Urothelium cell line (cell line): ENCODE results near the gene SEC24D.
"Not testable (repeated sequence)": the region's sequence is repeated elsewhere in the genome, so short reads cannot be mapped to it uniquely, and the experiment has no call there.

Source experiments
- DNase-seq: peaks from one replicate; pipeline ENCODE4 v3.0.0; 2011; ENCODE audit warnings: low spot score, mixed read lengths
- FAIRE-seq: peaks from 2 replicates; lab custom pipeline; 2011; peaks lifted over from hg19 to GRCh38; lab: Jason Lieb, UNC

The SEC24D gene, protein sequence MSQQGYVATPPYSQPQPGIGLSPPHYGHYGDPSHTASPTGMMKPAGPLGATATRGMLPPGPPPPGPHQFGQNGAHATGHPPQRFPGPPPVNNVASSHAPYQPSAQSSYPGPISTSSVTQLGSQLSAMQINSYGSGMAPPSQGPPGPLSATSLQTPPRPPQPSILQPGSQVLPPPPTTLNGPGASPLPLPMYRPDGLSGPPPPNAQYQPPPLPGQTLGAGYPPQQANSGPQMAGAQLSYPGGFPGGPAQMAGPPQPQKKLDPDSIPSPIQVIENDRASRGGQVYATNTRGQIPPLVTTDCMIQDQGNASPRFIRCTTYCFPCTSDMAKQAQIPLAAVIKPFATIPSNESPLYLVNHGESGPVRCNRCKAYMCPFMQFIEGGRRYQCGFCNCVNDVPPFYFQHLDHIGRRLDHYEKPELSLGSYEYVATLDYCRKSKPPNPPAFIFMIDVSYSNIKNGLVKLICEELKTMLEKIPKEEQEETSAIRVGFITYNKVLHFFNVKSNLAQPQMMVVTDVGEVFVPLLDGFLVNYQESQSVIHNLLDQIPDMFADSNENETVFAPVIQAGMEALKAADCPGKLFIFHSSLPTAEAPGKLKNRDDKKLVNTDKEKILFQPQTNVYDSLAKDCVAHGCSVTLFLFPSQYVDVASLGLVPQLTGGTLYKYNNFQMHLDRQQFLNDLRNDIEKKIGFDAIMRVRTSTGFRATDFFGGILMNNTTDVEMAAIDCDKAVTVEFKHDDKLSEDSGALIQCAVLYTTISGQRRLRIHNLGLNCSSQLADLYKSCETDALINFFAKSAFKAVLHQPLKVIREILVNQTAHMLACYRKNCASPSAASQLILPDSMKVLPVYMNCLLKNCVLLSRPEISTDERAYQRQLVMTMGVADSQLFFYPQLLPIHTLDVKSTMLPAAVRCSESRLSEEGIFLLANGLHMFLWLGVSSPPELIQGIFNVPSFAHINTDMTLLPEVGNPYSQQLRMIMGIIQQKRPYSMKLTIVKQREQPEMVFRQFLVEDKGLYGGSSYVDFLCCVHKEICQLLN

DNA sequence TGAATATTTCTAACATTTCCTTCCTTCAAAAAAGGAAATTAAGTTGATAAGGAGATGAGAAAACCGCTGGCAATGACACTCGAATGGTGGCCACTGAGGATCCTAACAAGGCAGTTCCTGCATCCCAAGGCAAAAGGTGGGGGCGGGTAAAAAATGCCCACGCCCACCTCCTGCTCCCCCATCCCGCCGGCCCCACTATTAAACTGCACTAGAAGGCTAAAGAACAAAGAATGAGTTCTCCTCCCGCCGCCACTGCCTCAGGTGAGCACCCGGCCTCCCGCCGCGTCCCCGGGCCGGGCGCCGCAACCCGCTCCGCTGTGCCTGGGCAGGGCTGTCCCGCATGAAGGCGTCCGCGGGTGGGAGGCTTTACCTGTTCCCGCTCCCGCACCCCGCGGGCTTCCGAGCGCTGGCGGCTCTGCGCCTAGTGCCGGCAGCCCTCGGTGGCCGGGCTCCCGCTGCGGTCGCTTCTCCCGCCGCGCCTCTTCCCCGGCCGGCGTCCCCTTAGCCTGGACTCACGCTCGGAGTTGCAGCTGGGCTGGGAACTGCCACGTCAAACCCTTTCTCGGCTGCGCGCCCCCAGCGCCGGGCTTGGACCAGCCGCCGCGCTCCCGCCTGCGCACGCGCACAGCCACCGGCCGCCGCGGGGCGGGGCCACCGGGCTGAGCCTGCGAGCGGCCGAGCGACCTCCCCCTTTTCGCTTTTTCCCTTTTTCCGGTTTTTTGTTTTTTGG, at the start of gene SEC24D:
Gene SEC24D (minus strand): TSS at position 556 of the 730 bp plus-strand sequence. CDS start 2,430 bp downstream, outside the sequence.
- no peak for FAIRE-seq

DNA sequence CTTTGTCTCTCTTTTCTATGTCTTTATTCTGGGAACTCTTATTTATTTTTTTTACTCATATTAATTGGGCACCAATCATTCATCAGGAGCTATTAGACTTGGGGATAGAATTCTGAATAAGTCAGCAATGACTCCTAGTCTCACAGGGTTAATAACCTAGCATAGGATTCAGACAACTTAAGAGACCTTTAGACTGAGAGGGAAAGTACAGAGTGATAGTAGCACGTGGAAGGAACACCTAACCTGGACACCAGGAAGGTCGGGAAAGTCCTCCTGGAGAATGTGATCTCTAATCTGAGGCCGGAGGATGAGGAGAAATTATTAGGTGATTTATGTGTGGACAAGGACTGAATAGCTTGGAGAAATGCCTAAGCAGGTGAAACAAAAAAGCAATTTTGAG, 48.8 kb upstream of the SEC24D start:
- FAIRE-seq: no peak
- no peak for DNase-seq

More for the DNA sequence above, at the start of gene SEC24D:
- DNase-seq: peak; percentile 98

DNA sequence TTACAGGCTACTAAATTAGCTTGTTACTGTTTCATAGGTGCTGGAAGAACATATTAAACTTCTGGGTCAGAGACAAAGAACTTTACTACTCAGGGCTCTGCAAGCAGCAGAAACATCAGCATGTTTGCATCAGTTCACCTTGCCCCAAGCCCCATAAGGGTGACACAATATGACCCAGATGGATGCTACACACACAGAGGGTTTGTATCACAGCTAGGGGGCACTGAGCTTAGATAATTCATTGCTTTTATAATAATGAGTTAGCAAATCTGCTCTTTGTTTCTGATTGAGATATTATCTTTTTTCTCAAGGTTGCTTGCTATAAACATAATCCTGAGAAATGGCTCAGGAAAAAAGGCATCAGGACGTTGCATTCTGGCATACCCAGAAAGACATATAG, 47.9 kb upstream of the SEC24D start:
- no peak for DNase-seq
- no peak for FAIRE-seq

DNA sequence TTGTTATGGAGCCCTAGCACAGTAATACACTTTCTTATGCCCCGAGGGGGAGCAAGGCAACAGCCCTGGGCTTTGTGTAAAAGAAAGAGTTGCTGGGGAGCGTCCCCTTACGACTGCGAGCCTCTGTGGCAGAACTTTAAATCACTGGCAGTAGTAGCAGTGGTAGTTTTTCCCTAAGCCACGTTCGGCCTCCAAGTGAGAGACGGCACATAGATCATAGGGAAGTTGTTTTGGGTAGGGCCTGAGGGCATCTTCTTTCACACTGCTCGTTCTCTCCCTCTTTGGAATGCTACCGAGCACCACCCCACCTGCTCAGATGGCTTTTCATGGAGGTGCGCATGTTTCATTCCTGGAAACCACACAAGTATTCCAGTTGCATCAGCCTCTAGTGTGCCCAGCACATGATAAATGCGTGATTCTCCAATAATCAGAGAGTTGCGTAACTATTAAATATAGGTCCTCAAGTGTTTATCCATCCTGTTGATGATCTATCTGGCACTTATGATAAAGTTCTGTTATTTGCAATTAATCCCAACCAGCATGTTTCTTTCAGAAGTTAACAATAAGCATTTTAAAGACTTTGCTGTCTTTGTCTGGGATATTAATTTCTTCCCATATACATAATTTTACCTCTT, 45.7 kb upstream of the SEC24D start:
- no peak for DNase-seq
- no peak for FAIRE-seq

DNA sequence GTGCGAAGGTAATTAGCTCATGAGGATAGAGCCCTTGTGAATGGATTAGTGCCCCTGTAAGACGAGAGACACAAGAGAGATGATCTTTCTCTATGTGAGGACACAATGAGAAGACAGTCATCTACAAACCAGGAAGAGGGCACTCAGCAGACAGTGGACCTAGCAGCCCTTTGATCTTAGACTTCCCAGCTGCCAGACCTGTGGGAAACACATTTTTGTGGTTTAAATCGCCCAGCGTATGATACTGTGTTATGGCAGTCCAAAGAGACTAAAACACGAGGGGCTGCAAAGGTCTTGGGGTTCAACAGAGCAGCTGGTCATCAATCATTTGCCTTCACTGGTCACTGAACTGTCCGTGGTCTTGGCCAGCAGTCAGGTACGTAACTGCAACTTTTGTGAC, 43.5 kb upstream of the SEC24D start:
- FAIRE-seq (no peak), DNase-seq (no peak)

DNA sequence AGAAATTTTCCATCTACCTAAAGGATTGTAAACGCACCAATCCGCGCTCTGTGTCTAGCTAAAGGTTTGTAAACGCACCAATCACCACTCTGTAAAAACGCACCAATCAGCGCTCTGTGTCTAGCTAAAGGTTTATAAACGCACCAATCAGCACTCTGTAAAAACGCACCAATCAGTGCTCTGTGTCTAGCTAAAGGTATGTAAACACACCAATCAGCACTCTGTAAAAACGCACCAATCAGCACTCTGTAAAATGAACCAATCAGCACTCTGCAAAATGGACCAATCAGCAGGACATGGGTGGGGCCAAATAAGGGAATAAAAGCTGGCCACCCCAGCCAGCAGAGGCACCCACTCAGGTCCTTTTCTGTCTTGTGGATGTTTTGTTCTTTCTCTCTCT, 42.6 kb upstream of the SEC24D start:
- not testable (repeated sequence) for FAIRE-seq, DNase-seq

DNA sequence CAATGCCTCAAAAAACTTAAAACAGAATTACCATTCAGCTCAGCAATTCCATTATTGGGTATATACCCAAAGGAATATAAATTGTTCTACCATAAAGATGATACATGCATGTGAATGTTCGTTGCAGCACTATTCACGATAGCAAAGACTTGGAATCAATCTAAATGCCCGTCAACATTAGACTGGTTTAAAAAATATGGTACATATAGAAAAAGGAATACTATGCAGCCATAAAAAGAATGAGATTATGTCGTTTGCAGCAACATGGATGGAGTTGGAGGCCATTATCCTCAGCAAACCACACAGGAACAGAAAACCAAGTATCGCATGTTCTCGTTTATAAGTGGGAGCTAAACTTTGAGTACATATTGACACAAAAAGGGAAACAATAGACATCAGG, 41.9 kb upstream of the SEC24D start:
- no peak for FAIRE-seq
- DNase-seq: no peak

DNA sequence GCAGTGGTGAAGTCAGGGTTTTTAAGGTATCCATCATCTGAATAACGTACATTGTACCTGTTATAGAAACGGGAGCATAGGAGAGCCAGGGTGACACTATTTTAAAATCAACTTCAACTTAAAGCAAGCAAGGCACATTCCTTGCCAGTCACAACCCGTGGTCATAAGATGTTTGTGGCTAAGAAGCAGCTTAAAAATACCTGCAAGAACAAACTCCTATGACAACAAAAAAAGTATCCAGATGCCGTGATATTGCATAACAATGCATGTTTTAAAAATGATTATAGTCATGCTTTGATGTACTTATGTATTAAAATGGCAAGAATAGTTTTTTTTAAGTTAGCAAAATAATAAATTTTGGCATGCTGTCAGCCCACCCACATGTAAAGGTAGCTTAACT, 36.3 kb upstream of the SEC24D start:
- no peak for DNase-seq

DNA sequence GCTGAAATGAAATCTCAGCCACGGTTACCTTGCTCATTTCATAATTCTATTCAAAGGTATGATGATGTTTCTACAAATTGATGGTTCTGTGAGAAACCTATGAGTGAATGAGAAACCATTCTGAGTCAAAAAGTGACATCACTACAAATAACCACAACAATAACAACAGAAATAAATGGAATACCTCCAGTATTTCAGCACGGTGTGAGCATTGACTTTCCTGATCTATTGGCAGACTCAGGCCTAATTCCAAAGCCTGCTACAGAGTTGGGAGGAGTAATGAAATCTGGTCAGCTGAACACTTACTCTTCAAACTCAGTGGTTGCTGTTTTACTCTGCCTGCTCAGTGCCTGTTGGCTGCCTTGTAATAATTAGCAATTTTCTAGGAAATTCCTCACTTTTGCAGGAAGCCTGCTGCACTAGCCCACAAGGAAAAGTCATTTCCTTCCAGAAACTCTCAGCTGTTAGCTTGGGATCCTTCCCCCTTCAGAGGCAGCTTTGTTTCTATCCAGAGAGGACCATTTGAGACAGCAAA, 33.9 kb upstream of the SEC24D start:
- no peak for DNase-seq
- no peak for FAIRE-seq

More for the DNA sequence above, 36.3 kb upstream of the SEC24D start:
- no peak for FAIRE-seq

DNA sequence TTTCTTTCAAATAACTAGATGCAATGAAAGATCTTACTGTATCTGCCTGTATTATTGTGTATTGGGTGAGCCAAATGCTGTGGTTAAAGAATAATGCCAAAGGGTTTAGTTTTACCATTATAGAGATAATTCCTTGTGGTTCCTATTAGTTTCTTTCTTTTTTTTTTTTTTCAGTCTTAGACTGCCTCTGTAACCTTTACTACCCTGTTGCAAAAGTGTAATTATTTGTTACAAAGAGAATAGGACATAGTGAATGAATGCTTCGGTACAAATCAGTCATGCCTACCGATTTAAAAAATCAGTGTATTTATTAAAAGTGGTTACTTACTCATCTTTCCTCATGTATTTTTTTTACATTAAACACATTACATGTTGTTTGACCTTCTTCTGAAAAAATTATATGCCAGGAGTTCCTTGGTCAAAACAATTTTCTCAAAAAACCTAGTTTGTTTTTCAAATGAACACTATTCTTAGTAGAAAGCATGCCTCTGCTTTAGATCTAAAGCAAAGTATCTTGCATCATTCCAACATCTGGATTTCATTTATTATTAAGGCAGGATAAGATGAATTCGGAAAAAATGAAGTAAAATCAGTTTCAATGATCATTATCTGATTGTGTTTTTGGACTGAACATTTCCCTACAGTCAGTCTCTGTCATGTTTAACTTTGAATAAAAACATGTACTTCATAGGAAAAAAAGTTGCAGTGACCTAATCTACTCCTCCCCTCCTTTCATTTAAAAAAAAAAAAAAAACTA, 31.6 kb upstream of the SEC24D start:
- DNase-seq: no peak
- no peak for FAIRE-seq

DNA sequence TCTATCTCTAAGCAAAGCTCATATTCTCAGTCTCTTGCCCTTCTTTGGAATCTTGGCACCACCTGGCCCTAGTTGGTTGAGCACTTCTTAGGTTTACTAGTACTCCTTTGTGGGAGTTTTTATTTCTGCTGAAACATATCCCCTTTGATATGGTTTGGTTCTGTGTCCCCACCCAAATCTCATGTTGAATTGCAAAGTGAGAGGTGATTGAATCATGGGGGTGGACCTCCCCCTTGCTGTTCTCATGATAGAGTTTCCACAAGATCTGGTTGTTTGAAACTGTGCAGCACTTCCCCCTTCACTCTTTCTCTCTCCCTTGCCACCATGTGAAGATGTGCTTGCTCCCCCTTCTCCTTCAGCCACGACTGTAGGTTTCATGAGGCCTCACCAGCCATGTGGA, 30.5 kb upstream of the SEC24D start:
- FAIRE-seq: no peak

DNA sequence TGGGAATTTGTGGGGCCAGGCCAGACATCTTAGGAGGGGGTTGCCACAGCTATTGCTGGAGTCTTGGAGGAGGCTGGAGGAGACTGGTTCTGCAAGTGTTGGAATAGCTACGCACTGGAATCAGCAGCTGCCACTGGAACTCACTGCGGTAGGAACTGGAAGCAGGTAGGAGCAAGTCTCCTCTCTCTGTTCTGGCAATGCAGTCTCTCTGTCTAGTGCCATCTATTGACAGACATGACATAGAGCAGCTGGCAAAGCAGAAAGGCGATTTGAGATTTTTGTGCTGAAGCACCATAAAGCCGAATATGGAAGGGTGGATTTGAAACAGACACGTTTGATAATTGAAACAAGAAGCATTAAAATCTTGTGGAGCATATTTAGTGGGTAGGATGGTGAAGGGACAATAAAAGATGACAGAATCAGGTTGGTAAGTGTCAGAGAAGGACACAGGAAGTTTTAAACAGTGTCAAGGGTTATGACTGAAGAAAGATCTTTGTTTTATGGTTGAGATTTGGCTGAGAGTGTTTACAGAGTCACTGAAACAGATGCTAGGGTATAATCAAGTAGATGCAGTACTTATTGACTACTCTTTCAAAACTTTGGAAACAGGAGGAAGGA, 29.3 kb upstream of the SEC24D start:
- DNase-seq: peak; percentile 75
- FAIRE-seq: peak; percentile 55

More for the DNA sequence above, 30.5 kb upstream of the SEC24D start:
- DNase-seq: no peak

DNA sequence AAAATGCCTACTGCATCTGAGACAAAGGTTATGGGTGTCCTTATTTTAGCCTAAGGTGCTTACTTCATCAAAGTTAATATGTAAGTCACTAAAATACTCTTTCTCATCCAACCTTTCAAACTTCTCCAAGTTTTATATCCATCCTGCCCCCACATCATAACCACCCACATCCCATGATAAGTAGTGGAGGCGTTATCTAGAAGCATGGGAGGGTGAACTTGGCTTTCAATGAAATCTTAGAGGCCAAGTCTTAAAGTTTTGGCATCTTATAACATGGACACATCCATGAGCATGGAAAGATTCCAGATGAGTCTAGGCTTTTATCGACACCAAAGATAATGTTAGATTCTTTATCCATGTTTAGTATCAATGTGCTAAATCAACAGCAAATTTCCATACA, 22.9 kb upstream of the SEC24D start:
- DNase-seq (no peak), FAIRE-seq (no peak)

DNA sequence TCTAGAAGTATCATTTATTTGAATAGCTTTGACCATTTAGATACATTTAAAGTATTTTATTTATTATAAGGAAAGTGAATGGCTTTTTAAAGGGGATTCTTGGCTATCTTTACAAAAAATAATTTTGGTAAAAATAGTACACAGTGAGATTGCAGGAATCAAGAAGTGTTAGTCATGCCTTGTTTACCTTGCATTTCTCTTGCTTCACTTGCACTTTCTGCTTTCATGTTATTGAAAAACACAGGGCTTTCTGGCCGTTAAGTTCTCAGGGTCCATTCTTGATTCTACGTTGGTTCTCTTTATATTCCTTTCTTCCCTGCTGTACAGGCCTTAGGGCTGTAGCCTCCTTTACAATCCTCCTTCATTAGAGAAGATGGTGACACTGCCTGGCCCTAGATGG, 21.8 kb upstream of the SEC24D start:
- DNase-seq (no peak), FAIRE-seq (no peak)

DNA sequence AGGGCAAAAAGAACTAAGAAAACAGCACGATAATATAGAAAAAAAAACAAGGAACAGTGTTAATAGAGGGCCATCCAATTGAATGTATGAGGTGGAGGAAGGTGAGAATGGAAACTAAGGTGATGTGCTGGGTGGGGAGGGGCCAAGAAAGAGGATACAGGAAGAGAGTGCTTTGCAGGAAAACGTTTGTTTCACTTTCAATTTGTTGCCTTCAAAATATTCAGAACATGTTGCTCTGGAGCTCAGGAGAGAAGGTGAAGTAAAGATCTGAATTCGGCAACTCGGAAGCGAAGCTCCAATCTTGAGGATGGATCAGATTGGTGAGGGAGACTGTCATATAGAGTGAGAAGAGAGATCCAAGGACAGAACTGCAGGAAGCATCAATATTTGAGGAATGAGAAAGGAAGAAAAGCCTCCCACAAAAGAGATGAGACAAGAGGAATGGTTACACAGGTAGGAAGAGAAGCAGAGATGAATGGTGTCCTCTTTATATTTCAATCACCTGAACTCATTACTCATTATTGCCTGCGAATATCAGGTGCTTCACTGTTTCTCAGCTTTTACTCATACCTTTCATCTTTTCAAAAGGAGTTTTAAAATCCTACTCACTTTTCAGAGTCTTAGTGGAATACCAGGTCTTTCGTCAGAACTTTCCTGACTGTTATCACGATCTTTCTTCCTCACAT, 14.7 kb upstream of the SEC24D start:
- FAIRE-seq (no peak), DNase-seq (peak; percentile 27)

DNA sequence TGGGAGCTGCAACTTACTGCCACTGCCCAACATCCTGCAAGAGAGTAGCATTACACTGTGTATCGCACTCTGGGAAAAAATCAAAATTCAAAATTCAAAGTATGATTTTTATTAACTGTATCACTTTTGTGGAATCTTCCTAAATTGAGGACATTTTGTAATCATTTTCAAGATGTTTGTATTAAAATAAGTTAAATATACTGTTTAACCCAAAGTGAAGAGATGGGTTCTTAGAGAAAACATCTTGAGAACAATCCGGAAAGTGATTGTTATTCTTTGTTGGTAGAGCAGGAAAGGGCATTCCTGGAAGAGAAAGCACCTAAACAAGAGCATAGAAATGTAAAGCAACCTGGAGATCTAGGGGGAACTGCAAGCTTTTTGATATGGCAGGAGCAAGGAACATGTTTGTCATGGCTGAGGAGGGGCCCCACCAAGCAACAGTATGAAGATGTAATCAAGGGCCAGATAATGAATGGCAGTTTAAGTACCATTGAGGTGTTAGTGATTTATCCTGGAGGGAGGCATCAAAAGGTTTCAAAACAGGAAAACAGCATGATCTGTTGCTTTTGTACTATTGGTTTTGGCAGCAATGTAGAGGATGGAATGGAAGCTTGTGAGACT, 14.1 kb upstream of the SEC24D start:
- DNase-seq: no peak
- no peak for FAIRE-seq

DNA sequence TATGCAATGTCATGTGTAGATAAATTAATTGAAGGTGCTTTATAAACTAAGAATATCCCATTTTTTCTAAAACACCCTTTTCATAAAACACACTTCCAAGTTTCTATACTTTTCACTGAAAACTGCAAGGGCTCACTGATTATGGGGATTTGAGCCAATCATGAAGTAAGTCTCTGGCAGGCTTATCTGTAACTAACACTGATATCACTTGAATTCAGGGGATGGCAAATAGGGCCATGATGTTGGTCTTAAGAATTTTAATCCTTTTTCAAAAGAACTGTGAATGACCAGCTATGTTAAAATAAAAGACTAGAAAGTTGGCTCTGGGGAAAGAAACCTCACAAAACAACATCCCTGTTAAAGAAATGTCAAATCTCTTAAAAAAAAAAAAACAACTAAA, 13.0 kb upstream of the SEC24D start:
- no peak for FAIRE-seq

DNA sequence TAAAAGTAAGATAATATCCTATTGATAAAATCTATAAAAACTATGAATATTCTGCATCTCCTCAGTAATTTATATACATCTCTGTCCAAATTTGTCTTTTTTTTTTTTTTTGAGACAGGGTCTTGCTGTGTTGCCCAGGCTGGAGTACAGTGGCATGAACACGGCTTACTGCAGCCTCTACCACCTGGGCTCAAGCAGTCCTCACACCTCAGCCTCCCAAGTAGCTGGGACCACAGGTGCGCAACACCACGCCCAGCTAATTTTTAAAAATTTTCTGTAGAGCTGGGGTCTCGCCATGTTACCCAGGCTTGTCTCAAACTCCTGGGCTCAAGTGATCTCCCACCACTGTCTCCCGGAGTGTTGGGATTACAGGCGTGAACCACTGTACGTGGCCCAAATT, 12.3 kb upstream of the SEC24D start:
- FAIRE-seq: no peak
- no peak for DNase-seq

More for the DNA sequence above, 13.0 kb upstream of the SEC24D start:
- DNase-seq: no peak
